Upper lobe of left lung (tissue), 6 donors: Measurements from ENCODE around the gene RRAD. TPM values are rescaled to one million over a fixed set of nuclear protein-coding genes. Genes with fewer than 3 reads are reported as not detected.
"Not testable (repeated sequence)": the region's sequence is repeated elsewhere in the genome, so short reads cannot be mapped to it uniquely, and the experiment has no call there.

Experiments used
- ATAC-seq, 2 donors: fragments of 200-7000 bp; cut with Tn5 transposase; one replicate each; pipeline ENCODE4 v1.9.1; 2022; ENCODE audit warnings: mild to moderate bottlenecking in 2 of 2, moderate library complexity in 2 of 2; ENCODE audit not compliant: low FRiP score in 2 of 2
- DNase-seq, 2 donors: peaks; one replicate each; pipeline ENCODE4 v3.0.0-alpha.2; 2019 to 2020
- H3K27ac ChIP-seq, 4 donors: fragments of 200-600 bp; sonication (generic); one replicate each; pipeline ENCODE4 v1.5.1; 2016 to 2019
- H3K27me3 ChIP-seq, 4 donors: fragments of 200-600 bp; sonication (generic); one replicate each; pipeline ENCODE4 v1.5.1; 2017 to 2019
- H3K36me3 ChIP-seq, 4 donors: fragments of 200-600 bp; sonication (generic); one replicate each; pipeline ENCODE4 v1.5.1; 2016 to 2019
- H3K4me1 ChIP-seq, 4 donors: fragments of 200-600 bp; sonication (generic); one replicate each; pipeline ENCODE4 v1.5.1; 2018 to 2019
- H3K4me3 ChIP-seq, 4 donors: fragments of 200-600 bp; sonication (generic); one replicate each; pipeline ENCODE4 v1.5.1; 2017 to 2019; ENCODE audit warnings: mild to moderate bottlenecking in 2 of 4, moderate library complexity in 1 of 4
- H3K9me3 ChIP-seq, 4 donors: fragments of 200-600 bp; sonication (generic); one replicate each; pipeline ENCODE4 v1.5.1; 2018 to 2019
- CTCF ChIP-seq, 6 experiments: fragments of 450-650 bp in 4 of 6; fragments of 200-600 bp in 2 of 6; sonication (generic) in 2 of 6; IDR thresholded peaks; one replicate each; pipeline ENCODE4 v1.5.1; 2016 to 2019; ENCODE audit warnings: antibody characterized with exemption in 6 of 6
- EP300 ChIP-seq, 4 donors: sonication (generic); formaldehyde crosslinking; IDR thresholded peaks; one replicate each; pipeline ENCODE4 v1.5.1; 2017; ENCODE audit warnings: antibody characterized with exemption in 4 of 4, control low read depth in 2 of 4
- POLR2A ChIP-seq, 4 donors: fragments of 450-650 bp; IDR thresholded peaks; one replicate each; pipeline ENCODE4 v1.5.1; 2016 to 2017; ENCODE audit warnings: antibody characterized with exemption in 4 of 4, mild to moderate bottlenecking in 2 of 4
- POLR2AphosphoS5 ChIP-seq, 2 donors: sonication (generic); formaldehyde crosslinking; IDR thresholded peaks; one replicate each; pipeline ENCODE4 v1.5.1; 2017; ENCODE audit warnings: antibody characterized with exemption in 2 of 2
- WGBS, 2 donors: methylation state at CpG; one replicate each; pipeline ENCODE4 v1.1.5; 2017 to 2018; 5-methylcytosine and 5-hydroxymethylcytosine counted together
- total RNA-seq, 6 donors: library from RNA; depleted of rRNA in 4 of 6; stranded (reverse); fragments of >200 nt in 4 of 6; gene quantifications; one replicate each; pipeline versions ENCODE4 v1.1.0 to v1.2.1, GENCODE V29; 2016 to 2021
- donor health status: DM: no; HTN: no; CAD: no; lungs with moderate emphysema.
- donor health status: DM: no; HTN: yes; CAD: no; lungs with severe emphysema.

The RRAD gene, protein sequence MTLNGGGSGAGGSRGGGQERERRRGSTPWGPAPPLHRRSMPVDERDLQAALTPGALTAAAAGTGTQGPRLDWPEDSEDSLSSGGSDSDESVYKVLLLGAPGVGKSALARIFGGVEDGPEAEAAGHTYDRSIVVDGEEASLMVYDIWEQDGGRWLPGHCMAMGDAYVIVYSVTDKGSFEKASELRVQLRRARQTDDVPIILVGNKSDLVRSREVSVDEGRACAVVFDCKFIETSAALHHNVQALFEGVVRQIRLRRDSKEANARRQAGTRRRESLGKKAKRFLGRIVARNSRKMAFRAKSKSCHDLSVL
- 10 to 100 TPM; 13.8 to 50.3 (median 47.0) TPM for total RNA-seq

DNA sequence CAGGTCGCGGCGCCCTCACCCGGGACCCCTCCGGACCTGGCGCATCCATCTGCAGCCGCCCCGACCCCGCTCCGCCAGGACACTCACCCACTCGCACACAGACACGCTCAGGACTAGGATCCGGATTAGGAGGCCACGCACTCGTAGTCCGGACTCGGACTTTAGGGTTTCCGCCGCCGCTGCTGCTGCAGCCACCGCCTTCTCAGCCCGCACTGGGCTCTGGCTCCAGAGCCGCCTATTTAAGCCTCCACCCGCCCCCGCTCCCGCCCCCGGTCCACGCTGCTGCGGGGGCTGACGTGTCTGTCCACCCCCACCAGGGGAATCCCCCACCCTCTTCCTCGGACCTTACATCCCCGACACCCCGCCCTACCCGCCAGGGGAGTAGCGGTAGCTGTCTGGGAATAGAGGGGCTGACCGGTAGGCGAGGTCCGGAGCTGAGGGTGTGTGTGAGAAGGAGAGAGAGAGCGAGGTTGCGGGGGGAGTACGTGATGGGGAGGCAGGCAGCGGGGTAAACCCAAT lies at the start of gene RRAD:
Gene RRAD, minus strand, starts transcription at position 214 of the 519 bp plus-strand sequence. CDS start 356 bp downstream, outside the sequence.
- TF ChIP-seq POLR2AphosphoS5 (IDR thresholded peaks at IDR 0.05): peak in 1 of 2 donors; percentile 62
- no peak for TF ChIP-seq CTCF (IDR thresholded peaks at IDR 0.05)
- no peak for TF ChIP-seq EP300 (IDR thresholded peaks at IDR 0.05)
- peak in 2 of 4 donors; percentile 49 to 54 for TF ChIP-seq POLR2A (IDR thresholded peaks at IDR 0.05)
- WGBS, 2 donors: 9 to 11% methylated on average over 11 to 33 of the region's 42 CpGs
- peak within 1 kb of the TSS; percentile 71 to 84 (median 78) for H3K27ac ChIP-seq
- H3K9me3 ChIP-seq: no peaks in the 10 kb centered on the region
- peaks cover 0 to 16% (median 10%) of the 10 kb centered on the region in 4 donors for H3K27me3 ChIP-seq
- DNase-seq: peak; percentile 58 to 90
- peaks cover 40 to 55% (median 42%) of the 10 kb centered on the region in 4 donors for H3K4me1 ChIP-seq
- peak; percentile 1 to 67 for ATAC-seq
- peaks cover 0 to 8% (median 4%) of the 10 kb centered on the region in 4 donors for H3K36me3 ChIP-seq
- peak within 1 kb of the TSS; percentile 4 to 68 (median 54) for H3K4me3 ChIP-seq

DNA sequence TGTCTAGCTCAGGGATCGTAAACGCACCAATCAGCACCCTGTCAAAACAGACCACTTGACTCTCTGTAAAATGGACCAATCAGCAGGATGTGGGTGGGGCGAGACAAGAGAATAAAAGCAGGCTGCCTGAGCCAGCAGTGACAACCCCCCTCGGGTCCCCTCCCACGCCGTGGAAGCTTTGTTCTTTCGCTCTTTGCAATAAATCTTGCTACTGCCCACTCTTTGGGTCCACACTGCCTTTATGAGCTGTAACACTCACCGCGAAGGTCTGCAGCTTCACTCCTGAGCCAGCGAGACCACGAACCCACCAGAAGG lies 49.6 kb upstream of the RRAD start:
- H3K4me3 ChIP-seq, DNase-seq, H3K27ac ChIP-seq, H3K36me3 ChIP-seq, ATAC-seq, H3K27me3 ChIP-seq, H3K9me3 ChIP-seq: not testable (repeated sequence)
- WGBS, 2 donors: 56 to 67% methylated on average over 11 of the region's 11 CpGs
- H3K4me1 ChIP-seq: peaks cover 0 to 13% (median 5%) of the 10 kb centered on the region in 4 donors

GRCh38 chr16:66974156-66974931 lies 49.0 kb upstream of the RRAD start:
- H3K36me3 ChIP-seq, H3K27ac ChIP-seq, ATAC-seq, H3K27me3 ChIP-seq, H3K4me1 ChIP-seq, H3K4me3 ChIP-seq, H3K9me3 ChIP-seq: not testable (repeated sequence)
- 83 to 88% methylated on average over 9 to 25 of the region's 32 CpGs for WGBS, 2 donors
- peak in 1 of 2 donors; percentile 78 for DNase-seq

DNA sequence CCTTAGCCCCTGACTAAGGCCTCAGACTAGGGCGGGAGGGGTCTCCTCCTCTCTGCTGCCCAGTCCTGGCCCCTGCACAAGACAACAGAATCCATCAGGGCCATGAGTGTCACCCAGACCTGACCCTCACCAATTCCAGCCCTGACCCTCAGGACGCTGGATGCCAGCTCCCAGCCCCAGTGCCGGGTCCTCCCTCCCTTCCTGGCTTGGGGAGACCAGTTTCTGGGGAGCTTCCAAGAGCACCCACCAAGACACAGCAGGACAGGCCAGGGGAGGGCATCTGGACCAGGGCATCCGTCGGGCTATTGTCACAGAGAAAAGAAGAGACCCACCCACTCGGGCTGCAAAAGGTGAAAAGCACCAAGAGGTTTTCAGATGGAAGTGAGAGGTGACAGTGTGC lies 48.4 kb upstream of the RRAD start:
- H3K4me1 ChIP-seq: peaks cover 0 to 4% (median 1%) of the 10 kb centered on the region in 4 donors
- H3K27me3 ChIP-seq: no peaks in the 10 kb centered on the region
- no peaks in the 10 kb centered on the region for H3K9me3 ChIP-seq
- no peak for DNase-seq
- no peak for ATAC-seq
- TF ChIP-seq POLR2A (IDR thresholded peaks at IDR 0.05) (no peak), POLR2AphosphoS5 (IDR thresholded peaks at IDR 0.05) (no peak), EP300 (IDR thresholded peaks at IDR 0.05) (no peak), CTCF (IDR thresholded peaks at IDR 0.05) (no peak)
- WGBS, 2 donors: 82% methylated on average over 4 of the region's 6 CpGs; no CpG with 5 or more reads in 1 of the 2 donors
- no peak overlapping the region for H3K4me3 ChIP-seq
- no peaks in the 10 kb centered on the region for H3K36me3 ChIP-seq
- peak overlapping the region in 1 of 4 donors; percentile 21 for H3K27ac ChIP-seq

- H3K4me3 ChIP-seq: no peak overlapping the region
- no peaks in the 10 kb centered on the region for H3K9me3 ChIP-seq
- 71 to 73% methylated on average over 9 of the region's 9 CpGs for WGBS, 2 donors
- H3K27me3 ChIP-seq: no peaks in the 10 kb centered on the region
- H3K36me3 ChIP-seq: no peaks in the 10 kb centered on the region
- H3K4me1 ChIP-seq: peaks cover 0 to 4% (median 0%) of the 10 kb centered on the region in 4 donors
- ATAC-seq (peak in 1 of 2 donors; percentile 12), DNase-seq (peak in 1 of 2 donors; percentile 67)
- H3K27ac ChIP-seq: peak overlapping the region in 1 of 4 donors; percentile 21
- TF ChIP-seq POLR2AphosphoS5 (IDR thresholded peaks at IDR 0.05) (no peak), EP300 (IDR thresholded peaks at IDR 0.05) (no peak), POLR2A (IDR thresholded peaks at IDR 0.05) (no peak), CTCF (IDR thresholded peaks at IDR 0.05) (no peak)
These were observed 47.6 kb upstream of the RRAD start for GRCh38 chr16:66972983-66973382.
